Activated naive CD8-positive, alpha-beta T cell treated with anti-CD3 and anti-CD28 coated beads, Interleukin-2, amount 50 U/mL, for 24 hours (primary cell): Measurements from ENCODE around the gene NHLRC4.

Source experiments
- ATAC-seq: fragments of 150-1000 bp; cut with Tn5 transposase; one replicate; pipeline ENCODE4 v1.10.0; 2021
- DNase-seq: peaks from one replicate; pipeline ENCODE4 v3.0.0; 2021
- H3K27ac Mint-ChIP-seq: one replicate; pipeline ENCODE4 v1.8.0; 2021; ENCODE audit warnings: mild to moderate bottlenecking, mixed read lengths
- H3K27me3 Mint-ChIP-seq: one replicate; pipeline ENCODE4 v1.8.0; 2021; ENCODE audit warnings: mixed read lengths
- H3K36me3 Mint-ChIP-seq: one replicate; pipeline ENCODE4 v1.8.0; 2021; ENCODE audit warnings: low read depth, mixed read lengths
- H3K4me1 Mint-ChIP-seq: one replicate; pipeline ENCODE4 v1.8.0; 2021; ENCODE audit warnings: mixed read lengths
- H3K4me3 Mint-ChIP-seq: one replicate; pipeline ENCODE4 v1.8.0; 2021; ENCODE audit warnings: mild to moderate bottlenecking, moderate library complexity, mixed read lengths
- H3K9me3 Mint-ChIP-seq: one replicate; pipeline ENCODE4 v1.8.0; 2021; ENCODE audit warnings: mixed read lengths

NHLRC4 gene

DNA sequence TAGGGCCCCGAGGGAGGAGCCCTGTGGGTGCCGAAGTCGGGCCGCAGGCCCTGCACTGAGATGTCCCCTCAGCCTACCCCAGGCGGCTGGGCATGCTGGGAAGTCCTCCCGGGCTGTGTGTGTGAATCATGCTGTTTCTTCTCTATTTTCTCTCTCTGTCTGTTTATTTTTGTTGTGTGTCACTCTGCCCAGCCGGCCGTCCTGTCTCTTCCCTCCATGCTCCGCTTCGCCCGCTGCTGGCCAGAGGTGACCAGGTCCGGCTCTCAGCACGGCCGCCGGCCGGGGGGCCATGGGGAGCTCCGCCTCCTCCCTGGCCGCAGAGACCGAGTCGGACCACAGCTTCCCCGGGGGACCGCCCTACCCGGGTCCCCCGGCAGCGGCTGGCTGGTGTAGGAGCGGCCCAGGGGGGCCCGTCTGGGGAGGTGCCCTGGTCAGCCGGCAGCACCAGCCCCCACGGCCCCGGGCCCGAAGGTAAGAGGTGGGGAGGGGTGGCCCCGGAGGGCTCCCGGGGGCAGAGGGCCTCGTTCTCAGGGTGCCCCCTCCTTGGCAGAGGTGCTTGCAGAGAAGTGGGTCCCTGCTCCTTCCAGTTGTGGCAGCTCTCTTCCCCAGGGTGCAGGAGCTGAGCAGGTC lies 26.8 kb upstream of the NHLRC4 start:
- H3K9me3 Mint-ChIP-seq, result no peaks in the 10 kb centered on the region
- H3K4me1 Mint-ChIP-seq, result peaks cover 2% of the 10 kb centered on the region
- peaks cover 8% of the 10 kb centered on the region for H3K36me3 Mint-ChIP-seq
- ATAC-seq (no peak), DNase-seq (no peak)
- H3K4me3 Mint-ChIP-seq, result no peak overlapping the region
- H3K27ac Mint-ChIP-seq, result no peak overlapping the region
- H3K27me3 Mint-ChIP-seq, result no peaks in the 10 kb centered on the region

DNA sequence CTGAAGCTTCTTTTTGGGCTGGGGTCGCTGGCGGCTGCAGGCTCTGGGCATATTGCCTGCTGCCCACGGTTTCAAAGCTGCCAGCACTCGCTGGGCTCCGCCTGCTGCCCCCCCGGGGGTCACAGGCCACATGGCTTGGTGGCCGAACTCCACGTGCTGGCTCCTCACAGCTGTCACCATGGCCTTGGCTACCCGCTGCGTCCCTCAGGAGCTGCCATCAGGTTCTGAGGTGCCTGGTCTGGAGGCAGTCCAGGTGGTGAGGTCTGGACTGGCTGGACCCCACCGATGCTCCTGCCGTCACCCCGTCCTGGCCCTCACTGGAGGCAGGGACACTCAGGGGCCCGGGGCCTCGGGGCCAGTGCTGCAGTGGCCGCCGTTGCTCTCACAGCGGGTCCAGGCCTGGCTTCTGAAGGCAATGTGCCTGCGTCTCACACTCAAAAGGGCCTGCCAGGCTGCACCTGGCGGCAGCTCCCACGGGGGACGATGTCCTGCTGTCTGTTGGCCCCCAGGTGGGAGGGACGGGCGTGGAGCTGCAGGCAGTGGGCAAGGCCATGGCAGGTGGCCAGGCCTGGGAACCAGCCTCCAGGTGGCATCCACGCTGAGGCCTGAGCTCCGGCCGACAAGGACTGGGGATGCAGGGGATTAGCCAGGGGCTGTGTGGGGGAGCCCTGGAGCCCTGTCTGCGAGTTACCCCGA lies 26.0 kb upstream of the NHLRC4 start:
- H3K4me3 Mint-ChIP-seq, result no peak overlapping the region
- ATAC-seq (no peak), DNase-seq (no peak)
- peaks cover 8% of the 10 kb centered on the region for H3K36me3 Mint-ChIP-seq
- H3K9me3 Mint-ChIP-seq, result no peaks in the 10 kb centered on the region
- H3K27me3 Mint-ChIP-seq, result no peaks in the 10 kb centered on the region
- no peak overlapping the region for H3K27ac Mint-ChIP-seq
- peaks cover 2% of the 10 kb centered on the region for H3K4me1 Mint-ChIP-seq

DNA sequence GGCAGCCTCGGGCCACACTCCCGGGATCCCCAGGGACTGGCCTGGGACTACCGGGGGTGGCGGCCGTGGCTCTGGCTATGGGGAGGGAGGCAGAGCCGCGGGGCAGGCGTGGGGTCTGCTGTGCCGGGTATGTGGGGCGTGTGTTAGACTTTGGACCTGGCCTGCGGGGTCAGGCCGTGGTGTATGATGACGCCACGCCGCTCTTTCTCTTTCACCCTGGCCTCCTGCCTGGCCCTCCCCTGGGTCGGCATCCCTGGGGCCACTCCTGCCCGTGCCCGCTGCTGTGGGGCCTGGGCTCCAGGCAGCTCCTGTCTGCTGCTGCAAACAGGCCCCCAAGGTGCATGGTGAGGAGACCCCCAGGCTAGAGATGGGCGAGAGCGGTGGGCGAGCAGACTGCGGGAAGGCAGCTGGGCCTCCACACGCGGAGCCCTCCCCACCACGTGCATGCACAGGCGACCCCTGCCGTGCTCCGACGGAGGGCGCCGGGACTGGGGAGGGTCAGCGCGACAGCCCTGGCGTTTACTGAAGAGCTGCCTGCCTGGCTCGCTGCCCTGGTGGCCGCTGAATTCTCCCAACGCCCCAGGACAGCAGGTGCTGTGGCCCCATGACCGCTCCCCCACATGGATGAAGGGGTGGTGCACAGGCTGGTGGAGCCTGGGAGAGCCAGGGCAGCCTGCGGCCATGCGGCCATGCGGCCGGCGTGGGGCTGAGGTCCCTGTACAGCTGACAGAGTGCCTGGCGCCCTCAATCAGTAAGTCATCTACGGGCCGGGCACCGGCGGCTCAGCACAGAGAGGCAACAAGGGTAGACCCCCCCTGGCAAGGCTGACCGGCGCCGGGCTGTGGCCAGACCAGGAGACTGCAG lies 23.3 kb upstream of the NHLRC4 start:
- H3K9me3 Mint-ChIP-seq, result no peaks in the 10 kb centered on the region

DNA sequence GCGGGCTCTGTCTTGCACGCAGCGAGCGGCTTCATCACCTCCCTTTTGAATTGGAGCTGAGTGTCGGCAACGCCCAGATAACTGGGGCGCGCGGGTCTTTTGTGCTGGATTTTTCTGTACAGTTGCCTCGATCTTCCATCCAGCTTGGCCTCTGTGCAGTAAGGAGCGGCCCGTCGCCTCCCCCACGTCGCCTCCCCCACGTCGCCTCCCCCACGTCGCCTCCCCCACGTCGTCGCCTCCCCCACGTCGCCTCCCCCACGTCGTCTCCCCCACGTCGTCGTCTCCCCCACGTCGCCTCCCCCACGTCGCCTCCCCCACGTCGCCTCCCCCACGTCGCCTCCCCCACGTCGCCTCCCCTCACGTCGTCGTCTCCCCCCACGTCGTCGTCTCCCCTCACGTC lies 22.3 kb upstream of the NHLRC4 start:
- ATAC-seq (no peak), DNase-seq (no peak)
- Mint-ChIP-seq H3K9me3 (no peaks in the 10 kb centered on the region), H3K36me3 (peaks cover 1% of the 10 kb centered on the region), H3K4me3 (no peak overlapping the region), H3K4me1 (peaks cover 2% of the 10 kb centered on the region), H3K27ac (no peak overlapping the region), H3K27me3 (no peaks in the 10 kb centered on the region)

More for the DNA sequence above, 23.3 kb upstream of the NHLRC4 start:
- H3K4me3 Mint-ChIP-seq, result no peak overlapping the region
- peaks cover 2% of the 10 kb centered on the region for H3K4me1 Mint-ChIP-seq
- no peak for DNase-seq
- H3K27ac Mint-ChIP-seq, result no peak overlapping the region
- ATAC-seq, result no peak
- H3K27me3 Mint-ChIP-seq, result no peaks in the 10 kb centered on the region
- peaks cover 5% of the 10 kb centered on the region for H3K36me3 Mint-ChIP-seq

DNA sequence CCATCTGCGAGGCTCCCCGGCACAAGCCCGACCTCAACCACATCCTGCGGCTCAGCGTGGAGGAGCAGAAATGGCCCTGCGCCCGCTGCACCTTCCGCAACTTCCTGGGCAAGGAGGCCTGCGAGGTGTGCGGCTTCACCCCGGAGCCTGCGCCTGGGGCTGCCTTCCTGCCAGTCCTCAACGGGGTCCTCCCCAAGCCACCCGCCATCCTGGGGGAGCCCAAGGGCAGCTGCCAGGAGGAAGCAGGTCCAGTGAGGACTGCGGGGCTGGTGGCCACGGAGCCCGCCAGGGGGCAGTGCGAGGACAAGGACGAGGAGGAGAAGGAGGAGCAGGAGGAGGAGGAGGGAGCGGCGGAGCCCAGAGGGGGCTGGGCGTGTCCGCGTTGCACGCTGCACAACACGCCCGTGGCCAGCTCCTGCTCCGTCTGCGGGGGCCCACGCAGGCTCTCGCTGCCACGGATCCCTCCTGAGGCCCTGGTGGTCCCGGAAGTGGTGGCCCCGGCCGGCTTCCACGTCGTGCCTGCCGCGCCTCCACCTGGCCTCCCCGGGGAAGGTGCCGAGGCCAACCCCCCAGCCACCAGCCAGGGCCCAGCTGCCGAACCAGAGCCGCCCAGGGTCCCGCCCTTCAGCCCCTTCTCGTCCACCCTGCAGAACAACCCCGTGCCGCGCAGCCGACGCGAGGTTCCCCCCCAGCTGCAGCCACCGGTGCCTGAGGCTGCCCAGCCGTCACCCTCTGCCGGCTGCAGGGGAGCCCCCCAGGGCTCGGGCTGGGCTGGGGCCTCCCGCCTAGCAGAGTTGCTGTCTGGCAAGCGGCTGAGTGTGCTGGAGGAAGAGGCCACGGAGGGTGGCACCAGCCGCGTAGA lies 19.7 kb upstream of the NHLRC4 start:
- peaks cover 1% of the 10 kb centered on the region for H3K36me3 Mint-ChIP-seq
- ATAC-seq, result peak; percentile 10
- peaks cover 2% of the 10 kb centered on the region for H3K4me1 Mint-ChIP-seq
- H3K27ac Mint-ChIP-seq, result no peak overlapping the region
- no peaks in the 10 kb centered on the region for H3K9me3 Mint-ChIP-seq
- H3K4me3 Mint-ChIP-seq, result no peak overlapping the region
- no peaks in the 10 kb centered on the region for H3K27me3 Mint-ChIP-seq
- DNase-seq, result peak; percentile 47

DNA sequence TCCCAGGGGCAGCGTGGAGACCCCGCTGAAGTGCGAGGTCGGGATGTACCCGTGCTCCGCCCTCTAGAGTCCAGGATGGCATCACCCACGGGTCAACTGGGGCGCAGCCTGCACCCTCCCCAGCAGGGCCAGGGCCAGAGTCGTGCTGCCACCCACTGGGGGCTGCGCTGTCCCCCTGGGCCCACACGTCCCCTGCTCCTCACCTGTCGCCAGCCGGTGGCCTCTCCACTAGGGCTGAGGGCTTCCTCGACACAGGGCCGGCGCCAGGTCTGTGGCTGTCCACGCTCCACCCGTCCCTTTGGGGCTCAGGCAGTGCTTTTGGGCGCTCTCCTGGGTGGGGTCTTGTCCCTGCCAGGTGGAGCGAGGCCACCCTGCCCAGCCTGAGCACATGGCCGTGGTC lies 18.2 kb upstream of the NHLRC4 start:
- H3K9me3 Mint-ChIP-seq, result no peaks in the 10 kb centered on the region
- H3K27ac Mint-ChIP-seq, result no peak overlapping the region
- ATAC-seq, result no peak
- H3K36me3 Mint-ChIP-seq, result peaks cover 1% of the 10 kb centered on the region
- DNase-seq, result no peak
- H3K27me3 Mint-ChIP-seq, result no peaks in the 10 kb centered on the region
- H3K4me3 Mint-ChIP-seq, result no peak overlapping the region
- no peaks in the 10 kb centered on the region for H3K4me1 Mint-ChIP-seq

DNA sequence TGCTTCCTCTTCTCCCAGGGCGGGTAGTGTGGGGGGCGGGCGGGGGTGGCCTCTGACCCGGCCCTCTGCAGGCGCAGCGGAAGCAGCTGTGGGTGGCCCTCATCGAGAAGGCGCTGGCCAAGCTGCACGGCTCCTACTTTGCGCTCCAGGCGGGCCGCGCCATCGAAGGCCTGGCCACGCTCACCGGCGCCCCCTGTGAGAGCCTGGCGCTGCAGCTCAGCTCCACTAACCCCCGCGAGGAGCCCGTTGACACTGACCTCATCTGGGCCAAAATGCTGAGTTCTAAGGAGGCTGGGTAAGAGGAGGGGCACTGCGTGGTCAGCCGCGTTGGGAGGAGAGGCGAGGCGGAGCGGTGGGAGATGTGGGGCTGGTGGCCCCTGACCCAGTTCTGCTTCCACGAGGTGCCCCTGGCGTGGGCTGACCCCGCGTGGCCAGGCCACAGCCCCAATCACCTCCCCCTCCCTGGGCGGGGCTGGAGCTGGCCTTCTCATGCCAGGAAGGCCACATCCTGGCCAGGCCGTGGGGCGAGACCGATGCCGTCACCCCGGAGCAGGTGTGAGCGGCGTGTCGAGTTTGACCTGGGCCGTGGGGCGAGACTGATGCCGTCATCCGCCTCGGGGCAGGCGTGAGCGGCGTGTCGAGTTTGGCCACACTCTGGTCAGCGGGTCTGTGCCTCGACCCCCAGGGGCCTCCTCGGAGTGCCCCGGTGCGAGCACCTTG lies 17.1 kb upstream of the NHLRC4 start:
- DNase-seq (no peak), ATAC-seq (no peak)
- peaks cover 1% of the 10 kb centered on the region for H3K36me3 Mint-ChIP-seq
- H3K9me3 Mint-ChIP-seq, result no peaks in the 10 kb centered on the region
- no peaks in the 10 kb centered on the region for H3K4me1 Mint-ChIP-seq
- H3K27me3 Mint-ChIP-seq, result no peaks in the 10 kb centered on the region
- H3K4me3 Mint-ChIP-seq, result no peak overlapping the region
- no peak overlapping the region for H3K27ac Mint-ChIP-seq

DNA sequence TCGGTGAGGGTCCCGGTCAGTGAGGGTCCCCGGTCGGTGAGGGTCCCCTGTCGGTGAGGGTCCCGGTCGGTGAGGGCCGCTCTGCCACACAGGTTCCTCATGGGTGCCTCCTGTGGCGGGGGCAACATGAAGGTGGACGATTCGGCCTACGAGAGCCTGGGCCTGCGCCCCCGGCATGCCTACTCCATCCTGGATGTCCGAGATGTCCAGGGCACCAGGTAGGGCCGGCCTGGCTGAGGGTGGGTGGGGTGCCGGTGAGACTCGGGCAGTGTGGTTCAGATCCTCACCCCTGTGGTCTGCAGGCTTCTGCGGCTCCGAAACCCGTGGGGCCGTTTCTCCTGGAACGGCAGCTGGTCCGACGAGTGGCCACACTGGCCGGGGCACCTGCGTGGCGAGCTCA lies 15.6 kb upstream of the NHLRC4 start:
- Mint-ChIP-seq H3K4me3 (no peak overlapping the region), H3K27ac (no peak overlapping the region), H3K36me3 (no peaks in the 10 kb centered on the region), H3K27me3 (no peaks in the 10 kb centered on the region), H3K4me1 (no peaks in the 10 kb centered on the region), H3K9me3 (no peaks in the 10 kb centered on the region)
- ATAC-seq (no peak), DNase-seq (no peak)

DNA sequence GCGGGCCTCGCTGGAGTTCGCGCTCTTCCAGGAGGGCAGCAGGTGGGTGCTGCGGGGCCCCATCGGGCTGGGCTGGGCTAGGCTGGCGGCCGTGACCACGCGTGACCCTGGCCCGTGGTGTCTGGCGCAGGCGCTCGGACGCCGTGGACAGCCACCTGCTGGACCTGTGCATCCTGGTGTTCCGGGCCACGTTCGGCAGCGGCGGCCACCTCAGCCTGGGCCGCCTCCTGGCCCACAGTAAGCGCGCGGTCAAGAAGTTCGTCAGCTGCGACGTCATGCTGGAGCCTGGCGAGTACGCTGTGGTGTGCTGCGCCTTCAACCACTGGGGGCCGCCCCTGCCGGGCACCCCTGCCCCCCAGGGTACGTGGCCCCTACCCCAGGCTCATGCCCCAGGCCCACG lies 14.6 kb upstream of the NHLRC4 start:
- no peak for DNase-seq
- H3K36me3 Mint-ChIP-seq, result no peaks in the 10 kb centered on the region
- H3K4me1 Mint-ChIP-seq, result no peaks in the 10 kb centered on the region
- H3K9me3 Mint-ChIP-seq, result no peaks in the 10 kb centered on the region
- H3K27me3 Mint-ChIP-seq, result no peaks in the 10 kb centered on the region
- ATAC-seq, result no peak
- no peak overlapping the region for H3K4me3 Mint-ChIP-seq
- H3K27ac Mint-ChIP-seq, result no peak overlapping the region

DNA sequence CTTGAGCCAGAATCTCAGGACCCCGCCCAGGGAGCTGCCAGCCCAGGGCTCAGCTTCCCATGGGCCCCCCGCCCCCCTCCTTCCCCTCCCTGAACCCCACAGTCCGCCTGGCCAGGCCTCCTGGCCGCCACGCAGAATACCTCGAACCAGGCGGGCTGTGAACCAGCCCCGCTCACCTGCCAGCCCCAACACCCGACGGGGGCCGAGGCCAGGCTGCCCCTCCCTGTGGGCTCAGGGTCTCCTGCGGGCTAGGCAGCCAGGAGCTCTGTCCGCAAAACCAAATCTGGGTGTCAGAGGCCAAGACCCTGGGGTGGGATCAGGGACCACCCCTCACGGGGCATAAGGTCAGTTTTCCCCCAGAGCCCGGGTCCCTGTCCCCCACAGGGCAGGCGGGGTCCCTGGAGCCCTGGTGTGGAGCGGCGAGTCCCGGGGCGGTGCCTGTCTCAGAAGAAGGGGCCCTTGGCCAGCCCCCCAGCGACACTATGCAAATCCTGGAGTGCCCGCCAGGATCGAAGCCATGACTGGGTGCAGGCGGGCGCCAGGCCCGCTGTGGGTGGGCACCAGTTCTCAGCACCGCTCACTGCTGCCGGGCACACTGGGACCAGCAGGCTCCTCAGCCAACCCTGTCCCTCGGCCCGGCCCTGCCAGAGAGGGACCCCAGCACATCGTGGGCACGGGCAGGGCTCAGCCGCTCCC lies 13.1 kb upstream of the NHLRC4 start:
- H3K4me1 Mint-ChIP-seq, result no peaks in the 10 kb centered on the region
- H3K27me3 Mint-ChIP-seq, result peaks cover 4% of the 10 kb centered on the region
- H3K9me3 Mint-ChIP-seq, result no peaks in the 10 kb centered on the region

DNA sequence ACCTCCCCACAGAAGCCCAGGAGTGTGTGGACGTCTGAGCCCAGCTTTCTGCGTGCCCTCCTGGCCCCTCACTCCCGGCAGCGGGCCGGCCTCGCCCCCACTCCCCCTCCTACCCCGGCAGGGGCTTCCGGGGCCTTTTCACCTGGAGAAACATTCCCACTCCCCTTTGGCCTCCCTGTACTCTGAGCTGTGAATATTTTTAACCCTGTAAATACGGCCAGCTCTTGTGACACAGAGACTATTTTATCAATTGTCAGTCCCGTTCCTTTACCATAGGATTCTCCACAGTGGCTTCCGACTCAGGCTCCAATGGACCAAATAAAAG lies 12.5 kb upstream of the NHLRC4 start:
- H3K4me1 Mint-ChIP-seq, result no peaks in the 10 kb centered on the region
- peaks cover 4% of the 10 kb centered on the region for H3K27me3 Mint-ChIP-seq
- ATAC-seq (no peak), DNase-seq (no peak)
- H3K4me3 Mint-ChIP-seq, result no peak overlapping the region
- H3K36me3 Mint-ChIP-seq, result no peaks in the 10 kb centered on the region
- H3K27ac Mint-ChIP-seq, result no peak overlapping the region
- no peaks in the 10 kb centered on the region for H3K9me3 Mint-ChIP-seq

More for the DNA sequence above, 13.1 kb upstream of the NHLRC4 start:
- ATAC-seq (no peak), DNase-seq (no peak)
- Mint-ChIP-seq H3K4me3 (no peak overlapping the region), H3K27ac (no peak overlapping the region), H3K36me3 (no peaks in the 10 kb centered on the region)

DNA sequence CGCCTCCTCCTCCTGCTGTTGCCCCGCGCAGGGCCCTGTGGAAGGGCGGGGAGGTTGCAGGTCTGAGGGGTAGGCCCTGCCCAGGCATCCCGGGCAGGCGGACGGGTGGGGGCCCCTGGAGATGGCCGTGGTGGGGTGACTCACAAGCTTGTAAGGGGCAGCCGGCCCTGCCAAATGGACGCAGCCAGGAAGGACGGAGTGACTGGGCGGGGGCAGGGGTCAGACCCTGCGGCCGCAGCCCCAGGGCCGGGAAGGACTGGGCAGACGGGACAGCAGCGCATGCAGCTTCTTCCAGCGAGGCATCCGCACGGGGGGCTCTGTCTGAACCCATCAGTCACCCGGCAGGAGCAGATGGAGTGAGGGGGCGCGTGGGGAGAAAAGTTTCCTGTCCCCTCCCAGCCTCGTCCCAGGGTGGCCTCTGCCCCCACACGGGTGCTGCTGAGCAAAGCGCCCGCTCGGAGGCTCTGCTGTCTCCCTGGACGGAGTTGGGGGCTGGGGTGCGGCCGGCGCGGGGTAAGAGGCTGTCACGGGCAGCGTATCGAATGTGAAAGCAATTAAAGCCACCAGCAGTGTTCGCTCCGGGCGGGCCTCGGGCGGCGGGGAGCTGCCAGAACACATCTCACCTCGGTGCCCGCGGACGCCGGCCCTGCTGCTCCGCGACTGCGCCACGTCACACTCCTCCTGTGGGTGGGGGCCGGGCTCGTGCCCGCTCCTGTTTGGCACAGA lies 12.0 kb upstream of the NHLRC4 start:
- Mint-ChIP-seq H3K4me1 (no peaks in the 10 kb centered on the region), H3K36me3 (no peaks in the 10 kb centered on the region), H3K27me3 (peaks cover 4% of the 10 kb centered on the region), H3K27ac (no peak overlapping the region), H3K9me3 (no peaks in the 10 kb centered on the region), H3K4me3 (no peak overlapping the region)
- ATAC-seq (no peak), DNase-seq (no peak)
